Right lobe of liver (tissue), 4 donors: Measurements from ENCODE around the gene MEMO1.

ENCODE experiments used
- CTCF ChIP-seq, 4 donors: fragments of 200-600 bp in 3 of 4; fragments of 450-650 bp in 1 of 4; IDR thresholded peaks; one replicate each; pipeline versions ENCODE4 v1.5.1 to v1.8.0; 2016 to 2022; ENCODE audit warnings: antibody characterized with exemption in 4 of 4, mild to moderate bottlenecking in 2 of 4
- POLR2A ChIP-seq: fragments of 450-650 bp; IDR thresholded peaks from one replicate; pipeline ENCODE4 v1.6.1; 2017; ENCODE audit warnings: antibody characterized with exemption, mild to moderate bottlenecking
- donor health status: DM: no; HTN: no; CAD: no.
- donor health status: DM: no; HTN: no; CAD: no.
- donor health status: DM: no; HTN: yes; CAD: no.

GRCh38 chr2:31986906-31987305 is 23.9 kb downstream of the MEMO1 start:
- TF ChIP-seq POLR2A (no peak), CTCF (IDR thresholded peaks at IDR 0.05) (no peak)
